HG03342 (cell line): Measurements from ENCODE around the gene KLHL29.

Experiments
- ATAC-seq: cut with Tn5 transposase; IDR thresholded peaks from one replicate; pipeline ENCODE4 v1.9.1; 2021; ENCODE audit warnings: mild to moderate bottlenecking, moderate library complexity; ENCODE audit not compliant: unreplicated experiment

Gene KLHL29

GRCh38 chr2:23664066-23664788 is 279.2 kb downstream of the KLHL29 start:
- no peak for ATAC-seq

DNA sequence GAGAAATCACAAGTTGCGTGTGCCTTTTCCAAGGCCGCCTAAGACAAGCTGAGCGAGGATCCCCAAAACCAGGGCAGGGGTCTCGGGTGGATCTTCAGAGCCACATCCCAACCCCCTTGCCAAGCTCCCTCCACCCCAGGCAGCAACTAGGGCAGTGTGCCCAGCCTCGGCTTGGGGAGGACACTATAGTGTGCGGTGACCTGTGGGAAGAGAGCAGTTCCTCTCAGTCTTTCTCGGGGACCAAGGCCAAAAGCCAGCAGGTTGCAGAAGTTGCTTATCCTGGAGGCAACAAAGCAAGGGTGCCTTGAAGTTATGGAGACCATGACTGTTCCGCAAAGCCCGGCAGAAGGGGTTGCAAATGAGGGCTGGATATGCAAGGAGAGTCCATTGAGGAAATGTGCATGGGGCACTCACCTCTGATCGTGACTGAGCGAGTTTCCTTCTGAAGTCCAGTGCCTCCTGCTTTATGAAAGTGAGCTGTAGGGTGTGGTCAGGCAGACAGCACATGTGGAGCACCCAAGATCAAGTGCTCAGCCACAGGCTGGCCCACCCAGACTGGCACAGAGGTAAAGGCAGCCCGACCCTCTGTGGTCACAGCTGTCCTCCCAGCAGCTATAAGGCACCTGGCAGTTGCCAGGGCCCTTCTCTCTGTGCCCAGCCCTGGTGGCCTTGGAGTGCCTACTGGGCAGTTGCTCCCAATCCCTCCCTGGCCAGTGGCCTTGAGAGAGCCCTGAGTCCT is 281.4 kb downstream of the KLHL29 start:
- no peak for ATAC-seq

GRCh38 chr2:23666980-23667357 is 282.0 kb downstream of the KLHL29 start:
- no peak for ATAC-seq

DNA sequence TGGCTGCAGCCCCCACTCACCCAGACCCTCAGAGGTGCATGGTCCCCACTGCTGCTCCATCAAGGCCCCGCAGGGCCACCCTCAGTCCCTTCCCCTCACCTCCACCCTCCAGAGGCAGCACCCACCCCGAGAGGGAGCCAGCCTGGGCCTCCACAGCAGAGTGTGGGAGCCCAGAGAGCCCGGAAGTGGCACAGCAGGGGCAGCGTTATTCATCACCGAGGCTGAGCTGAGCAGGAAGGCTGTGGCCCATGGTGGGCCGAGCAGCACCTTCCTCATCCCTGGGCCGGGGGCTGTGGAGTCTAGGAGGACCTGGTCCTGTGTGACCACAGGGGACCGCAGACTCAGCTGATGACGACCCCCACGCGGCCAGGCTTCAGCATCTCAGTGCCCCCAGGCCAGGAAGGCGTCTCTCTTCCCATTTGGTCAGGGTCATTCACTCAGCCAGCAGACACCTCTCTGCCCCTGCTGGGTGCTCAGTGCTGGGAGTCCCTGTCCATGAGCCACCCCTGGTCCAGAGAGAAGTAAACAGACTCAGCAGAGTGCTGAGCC is 283.9 kb downstream of the KLHL29 start:
- ATAC-seq: no peak

DNA sequence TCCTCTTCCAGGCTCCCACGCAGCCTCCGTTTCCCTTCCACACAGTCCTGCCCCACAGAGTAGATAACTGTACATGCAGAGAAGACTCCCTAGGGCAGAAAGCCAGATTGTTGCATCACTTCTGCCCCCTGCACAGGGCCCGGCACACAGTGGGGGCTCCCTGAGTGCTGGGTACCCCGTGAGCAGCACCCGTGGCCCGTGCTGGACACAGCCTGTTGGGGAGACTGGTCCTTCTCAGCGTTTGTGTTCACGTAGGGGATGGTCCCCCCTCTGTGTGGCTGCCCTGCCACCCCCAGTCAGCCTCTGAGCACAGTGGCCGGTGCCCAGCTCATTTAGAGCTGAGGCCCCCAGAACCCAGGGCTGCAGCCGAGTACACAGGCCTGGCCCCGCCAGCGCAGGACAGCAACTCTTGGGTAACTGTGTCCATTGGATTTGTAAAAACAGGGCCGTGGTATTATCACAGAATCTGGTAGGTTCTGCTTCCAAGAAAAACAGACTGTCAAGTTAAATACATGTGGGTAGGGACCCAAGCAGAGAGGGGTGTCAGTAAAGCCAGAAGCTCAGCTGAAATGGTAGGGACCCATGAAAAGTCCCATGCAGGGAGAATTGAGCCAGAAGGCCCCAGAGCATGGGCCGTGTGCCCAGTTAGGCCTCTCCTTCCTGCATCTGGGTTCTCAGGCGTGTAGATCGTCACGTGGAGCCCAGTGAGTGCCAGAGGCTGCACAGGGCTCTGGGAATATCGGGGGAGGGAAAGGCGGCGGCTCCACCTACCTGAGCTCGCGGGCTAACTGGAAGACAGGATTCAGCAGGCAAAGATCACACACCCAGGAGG is 284.6 kb downstream of the KLHL29 start:
- ATAC-seq: no peak

- ATAC-seq: no peak
Observed at GRCh38 chr2:23670245-23670592, 285.2 kb downstream of the KLHL29 start.

- ATAC-seq: no peak
Observed at GRCh38 chr2:23673082-23673481, 288.1 kb downstream of the KLHL29 start.

- ATAC-seq: no peak
Observed at GRCh38 chr2:23673830-23674679, 289.1 kb downstream of the KLHL29 start.

GRCh38 chr2:23675506-23675905 is 290.5 kb downstream of the KLHL29 start:
- ATAC-seq: no peak

DNA sequence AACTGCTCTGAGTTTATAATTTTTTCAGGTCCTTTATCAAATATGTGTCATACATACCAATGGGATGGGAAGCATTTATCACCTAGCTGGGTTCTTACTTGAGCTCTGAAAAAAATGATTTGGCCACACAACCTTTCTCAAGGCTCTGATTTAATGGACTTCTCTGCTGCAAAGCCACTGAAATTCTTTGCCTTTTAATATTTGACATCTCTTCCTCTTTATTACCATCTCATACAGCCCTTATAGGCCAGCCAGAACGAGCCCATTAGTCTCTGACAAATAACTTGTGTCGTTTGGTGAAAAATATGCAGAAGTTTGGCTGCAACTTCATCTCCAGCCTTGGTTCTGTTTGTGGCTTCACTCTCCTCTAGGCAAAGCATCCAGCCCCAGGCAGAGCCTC is 292.9 kb downstream of the KLHL29 start:
- no peak for ATAC-seq

DNA sequence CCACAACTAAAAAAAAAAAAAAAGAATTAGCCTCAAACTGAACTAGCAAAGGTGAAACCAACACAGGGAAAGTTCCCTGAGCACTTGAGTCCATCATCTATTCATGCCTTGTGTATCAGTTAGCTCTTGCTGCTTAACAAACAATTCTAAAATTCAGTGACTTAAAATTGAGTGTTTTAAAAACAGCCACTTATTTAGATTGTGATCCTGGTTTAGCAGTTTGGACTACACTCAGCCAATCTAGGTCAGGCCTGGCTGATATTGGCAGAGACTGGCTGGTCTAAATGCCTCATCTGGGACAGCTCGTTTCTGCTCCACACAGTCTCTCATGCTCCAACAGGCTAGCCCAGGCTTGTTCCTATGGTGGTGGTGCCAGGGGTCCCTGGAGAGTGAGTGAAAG is 294.1 kb downstream of the KLHL29 start:
- ATAC-seq: no peak

DNA sequence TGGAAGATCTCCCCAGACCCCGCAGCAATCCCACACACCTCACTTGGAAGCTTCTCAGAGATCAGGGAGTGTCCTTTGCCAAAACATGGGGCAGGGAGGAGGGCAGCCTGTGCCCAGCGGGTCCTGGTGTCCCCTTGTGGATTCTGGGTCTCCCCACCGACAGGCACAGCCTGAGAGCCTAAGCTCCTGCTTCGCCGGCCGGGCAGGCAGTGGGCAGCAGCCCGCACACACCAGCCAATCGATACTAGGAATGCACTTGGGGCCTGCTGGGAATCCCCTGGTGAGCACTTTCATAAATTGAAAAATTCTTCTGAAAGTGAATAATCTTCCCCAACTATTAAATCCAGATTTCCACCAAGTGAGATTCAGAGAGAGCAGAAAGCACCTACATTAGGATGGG is 296.0 kb downstream of the KLHL29 start:
- no peak for ATAC-seq

- ATAC-seq: no peak
Observed at GRCh38 chr2:23681356-23682140, 296.6 kb downstream of the KLHL29 start.

DNA sequence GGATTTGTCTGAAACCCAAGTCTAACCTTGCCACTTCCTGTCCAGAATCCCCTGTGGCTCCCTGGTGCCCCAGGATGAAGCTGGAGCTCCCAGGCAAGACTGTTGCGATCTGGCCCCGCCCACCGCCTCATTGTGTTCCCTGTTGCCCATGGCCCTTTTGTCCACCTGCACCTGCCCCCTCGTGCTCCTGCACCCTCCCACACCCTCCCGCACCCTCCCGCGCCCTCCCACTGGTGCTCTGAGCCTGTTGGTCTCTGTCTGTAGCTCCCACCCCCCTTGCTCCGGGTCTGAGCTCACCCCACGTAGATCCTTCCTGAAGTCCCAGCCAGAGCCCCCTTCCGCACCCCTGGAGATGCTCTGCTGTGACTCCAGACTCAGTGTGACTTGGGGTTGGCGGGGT is 297.5 kb downstream of the KLHL29 start:
- ATAC-seq: no peak

GRCh38 chr2:23683001-23683400 is 298.0 kb downstream of the KLHL29 start:
- no peak for ATAC-seq

DNA sequence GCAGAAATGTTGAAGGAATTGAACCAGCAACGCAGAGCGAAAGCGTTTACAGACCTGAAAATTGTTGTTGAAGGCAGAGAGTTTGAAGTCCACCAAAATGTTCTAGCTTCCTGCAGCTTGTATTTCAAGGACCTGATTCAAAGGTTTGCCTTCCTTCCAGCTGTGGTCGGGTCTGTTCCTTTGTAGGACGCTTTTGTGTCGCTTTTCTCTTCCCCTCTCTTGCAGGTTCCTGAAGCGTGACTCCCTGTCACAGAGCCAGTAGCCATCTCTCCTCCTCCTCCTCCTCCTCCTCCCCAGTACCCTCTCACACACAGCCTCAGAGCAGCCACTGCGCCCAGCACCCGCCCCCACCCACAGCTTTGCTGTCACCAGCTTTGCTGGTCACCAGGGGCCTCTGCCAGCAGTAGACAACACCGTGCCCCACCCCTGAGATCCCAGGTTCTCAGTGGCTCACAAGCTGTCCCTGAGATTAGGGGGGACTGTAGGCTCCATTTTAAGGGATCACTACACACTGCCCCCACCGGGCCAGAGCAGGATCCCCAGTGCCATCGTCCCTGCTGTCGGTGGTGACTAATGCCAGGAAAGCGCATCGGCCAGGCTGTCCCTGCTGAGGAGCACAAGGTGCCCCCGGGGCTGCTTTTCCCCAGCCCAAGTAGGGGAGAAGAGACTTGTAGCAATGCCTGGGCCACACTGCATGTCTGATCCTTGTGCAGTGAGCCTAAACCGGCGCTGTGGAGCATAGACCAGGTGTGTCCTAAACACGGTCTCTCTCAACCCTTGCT is 299.6 kb downstream of the KLHL29 start:
- ATAC-seq: no peak

GRCh38 chr2:23685181-23685580 is 300.2 kb downstream of the KLHL29 start:
- no peak for ATAC-seq

DNA sequence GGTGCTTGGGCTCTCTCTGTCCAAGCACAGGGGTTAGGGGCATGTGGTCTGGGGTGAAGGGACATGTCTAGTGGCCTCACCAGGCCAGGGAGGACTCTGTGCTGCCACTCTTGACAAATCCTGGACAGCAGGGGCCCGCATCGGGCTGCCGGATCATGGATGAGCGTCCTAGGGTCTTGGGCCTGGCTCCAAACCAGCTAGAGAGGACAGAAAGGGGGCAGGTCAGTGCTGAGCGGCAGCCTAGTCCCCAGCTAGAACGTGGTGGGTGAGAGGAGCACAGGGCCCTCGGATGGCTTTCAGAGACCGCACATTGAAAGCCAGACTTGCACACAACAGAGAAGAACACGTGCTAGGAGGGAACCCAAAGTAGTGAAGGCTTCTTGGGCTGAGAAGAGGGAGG is 300.7 kb downstream of the KLHL29 start:
- ATAC-seq: no peak

DNA sequence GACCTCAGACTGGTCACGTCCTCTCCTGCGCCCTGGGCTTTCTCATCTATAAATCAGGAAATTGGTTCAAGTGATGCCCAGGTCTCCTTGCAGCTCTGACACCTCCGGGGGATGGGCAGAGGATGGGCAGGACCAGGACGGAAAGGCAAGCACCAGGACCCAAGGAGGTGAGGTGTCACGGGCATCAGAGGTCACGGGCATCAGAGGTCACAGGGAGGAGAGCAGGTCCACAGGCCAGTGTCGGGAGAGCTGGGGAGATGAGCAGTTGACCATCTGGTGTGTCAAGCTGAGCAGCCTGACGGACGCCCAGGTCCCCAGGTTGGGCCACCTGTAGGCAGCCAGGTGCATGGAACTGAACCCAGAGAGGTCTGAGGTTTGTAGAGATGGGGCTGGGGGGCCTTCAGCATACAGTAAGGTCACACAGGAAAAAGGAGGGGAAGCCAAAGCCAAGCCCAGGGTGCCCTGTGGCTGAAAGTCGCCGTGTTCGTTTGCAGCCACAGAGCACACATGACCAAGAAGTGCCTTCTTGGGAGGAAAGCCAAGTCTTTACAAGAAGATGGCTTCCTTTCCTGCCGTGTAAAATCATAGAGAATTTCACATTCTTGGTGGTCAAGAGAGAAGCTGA is 301.5 kb downstream of the KLHL29 start:
- ATAC-seq: no peak
